Esophagus muscularis mucosa (tissue), 3 donors: ENCODE results near the gene COPB2.
"Not testable (repeated sequence)": the region's sequence is repeated elsewhere in the genome, so short reads cannot be mapped to it uniquely, and the experiment has no call there.

Experiments
- CTCF ChIP-seq, 3 experiments: fragments of 200-600 bp in 2 of 3; fragments of 450-650 bp in 1 of 3; sonication (generic) in 2 of 3; IDR thresholded peaks; one replicate each; pipeline ENCODE4 v1.5.1; 2017 to 2019; ENCODE audit warnings: antibody characterized with exemption in 3 of 3, mild to moderate bottlenecking in 2 of 3, moderate library complexity in 1 of 3
- POLR2A ChIP-seq: fragments of 450-650 bp; IDR thresholded peaks from one replicate; pipeline ENCODE4 v1.6.1; 2017; ENCODE audit warnings: antibody characterized with exemption, moderate library complexity, mild to moderate bottlenecking, low read depth

DNA sequence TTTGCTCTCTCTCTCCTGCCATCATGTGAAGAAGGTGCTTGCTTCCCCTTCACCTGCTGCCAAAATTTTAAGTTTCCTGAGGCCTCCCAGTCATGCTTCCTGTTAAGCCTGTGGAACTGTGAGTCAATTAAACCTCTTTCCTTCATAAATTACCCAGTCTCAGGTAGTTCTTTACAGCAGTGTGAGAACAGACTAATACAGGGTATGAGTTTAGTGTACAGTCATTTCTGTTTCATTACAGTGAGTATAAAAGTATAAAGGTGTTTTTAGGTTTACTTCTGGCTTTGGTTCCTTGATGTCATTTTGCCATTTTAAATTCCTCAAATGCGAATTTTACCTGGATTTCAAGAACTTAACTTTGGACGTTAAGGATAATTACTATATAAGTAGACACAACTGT lies 7.2 kb downstream of the COPB2 start:
- not testable (repeated sequence) for TF ChIP-seq POLR2A; CTCF (IDR thresholded peaks at IDR 0.05)
